Mucosa of descending colon (tissue), 3 donors: ENCODE measurements around the gene C11orf98. TPM values are rescaled to one million over a fixed set of nuclear protein-coding genes. Genes with fewer than 3 reads are reported as not detected.
A peak's percentile ranks its signal among the peaks of the same experiment; 100 is the strongest.
"Not testable (repeated sequence)": the region's sequence is repeated elsewhere in the genome, so short reads cannot be mapped to it uniquely, and the experiment has no call there.

Experiments used
- ATAC-seq: fragments of 200-7000 bp; cut with Tn5 transposase; one replicate; pipeline ENCODE4 v1.9.1; 2020; ENCODE audit warnings: mild to moderate bottlenecking, moderate library complexity
- DNase-seq, 3 donors: peaks; one replicate each; pipeline ENCODE4 v3.0.0-alpha.2; 2020
- H3K36me3 ChIP-seq: fragments of 200-600 bp; one replicate; pipeline ENCODE4 v1.8.0; 2021; ENCODE audit warnings: low read depth, mild to moderate bottlenecking
- H3K4me1 ChIP-seq: fragments of 200-600 bp; one replicate; pipeline ENCODE4 v1.8.0; 2021; ENCODE audit warnings: low read depth, mild to moderate bottlenecking
- H3K4me3 ChIP-seq: fragments of 200-600 bp; one replicate; pipeline ENCODE4 v1.8.0; 2021; ENCODE audit warnings: mild to moderate bottlenecking
- H3K9me3 ChIP-seq: fragments of 200-600 bp; one replicate; pipeline ENCODE4 v1.8.0; 2021; ENCODE audit warnings: mild to moderate bottlenecking
- CTCF ChIP-seq: fragments of 200-600 bp; IDR thresholded peaks from one replicate; pipeline ENCODE4 v1.8.0; 2022; ENCODE audit warnings: antibody characterized with exemption, mild to moderate bottlenecking
- intact Hi-C, 2 donors: fragments of 100-400 bp; cut with DNase I in 1 of 2; cut with micrococcal nuclease in 1 of 2; formaldehyde crosslinking; loops; one replicate each; pipeline versions ENCODE4 v1.11.0 to v1.11.1; 2022; cut with DNase I, micrococcal nuclease
- total RNA-seq, 3 donors: library from RNA; stranded (reverse); fragmentation: NEBNext Ultra II Directional in 2 of 3; extraction: Animal tissue kit (Norgen Biotek cat#: 25700) in 2 of 3; gene quantifications; one replicate each; pipeline versions ENCODE4 v1.2.1 to v1.2.4, GENCODE V29; 2021 to 2023
- donor health status: DM: no; HTN: no; CAD: no; lungs with moderate emphysema.
- donor health status: DM: no; HTN: no; CAD: no.
- donor health status: DM: no; HTN: yes; CAD: no.

The C11orf98 gene
- total RNA-seq, 3 donors from 2014 or later: 39.7 to 54.2 (median 53.1) TPM

DNA sequence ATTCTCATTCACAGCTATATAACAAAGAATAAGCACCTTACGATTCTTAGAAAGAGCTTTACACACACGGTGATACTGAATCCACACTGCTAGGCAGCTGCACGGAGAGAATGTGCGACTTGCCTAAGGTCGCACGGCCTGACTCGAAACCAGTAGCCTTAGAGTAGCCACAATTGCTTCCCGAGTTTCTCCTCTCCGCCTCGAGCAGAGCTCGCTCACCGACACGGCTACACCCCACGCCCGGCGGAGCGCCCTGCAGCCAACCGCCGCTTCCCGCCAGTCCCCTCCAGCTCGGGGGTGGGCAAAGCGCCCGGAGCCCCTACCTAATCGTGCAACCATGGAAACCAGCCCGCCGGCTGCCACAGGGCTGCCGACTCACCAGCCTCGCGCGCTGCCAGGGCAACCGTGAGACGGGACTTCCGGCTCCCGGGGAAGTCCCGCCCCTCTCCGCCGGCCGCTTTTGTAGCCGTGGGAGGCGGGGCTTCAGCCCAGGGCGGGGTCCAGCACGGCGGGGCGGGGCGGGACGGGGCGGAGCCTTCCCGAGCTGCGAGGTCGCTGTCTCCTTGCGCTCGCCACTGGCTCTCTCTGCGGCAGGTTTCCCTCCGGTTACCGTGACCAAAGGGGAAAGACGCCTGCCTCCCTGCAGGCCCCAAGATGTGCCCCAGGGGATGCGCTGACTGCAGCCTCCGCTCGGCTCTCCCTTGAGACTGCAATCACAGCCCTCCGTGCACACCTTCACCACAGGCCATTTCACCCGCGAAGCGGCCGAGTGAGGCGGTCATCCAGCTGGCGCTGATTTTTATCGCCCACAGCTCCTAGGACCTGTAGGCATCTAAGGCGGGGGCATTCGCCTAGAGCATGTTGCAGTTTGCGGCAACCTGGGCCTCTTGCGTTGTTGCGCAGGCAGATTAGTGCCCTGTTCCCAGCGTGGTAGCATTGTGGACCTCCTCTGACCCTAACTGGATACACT lies 41.2 kb upstream of the C11orf98 start:
- DNase-seq: peak; percentile 97 to 98 (median 97)
- Histone ChIP-seq H3K4me3 (peak overlapping the region; percentile 47), H3K9me3 (no peaks in the 10 kb centered on the region), H3K4me1 (peaks cover 32% of the 10 kb centered on the region), H3K36me3 (no peaks in the 10 kb centered on the region)
- TF ChIP-seq CTCF: no peak
- peak; percentile 87 for ATAC-seq
- intact Hi-C loops: no loop called here

DNA sequence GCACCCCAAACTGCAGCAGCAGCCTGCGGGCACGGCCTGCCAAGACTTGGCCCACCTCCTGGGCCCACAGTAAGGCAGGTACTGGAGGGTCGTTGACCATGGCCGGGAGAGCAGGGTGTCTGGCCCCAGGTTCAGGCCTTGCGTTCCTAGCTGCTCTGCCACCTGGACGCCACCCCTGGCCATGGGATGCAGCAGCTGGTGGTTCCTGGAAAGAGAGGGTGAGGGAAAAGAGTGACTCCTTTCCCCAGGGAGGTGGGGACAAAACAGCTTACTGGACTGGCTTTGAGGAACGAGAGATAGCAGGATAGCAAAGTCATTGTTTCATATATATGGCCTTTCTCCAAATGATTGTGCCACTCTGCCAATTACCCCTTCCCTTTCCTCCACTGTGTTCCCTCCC lies 40.4 kb upstream of the C11orf98 start:
- Histone ChIP-seq H3K4me3 (no peak overlapping the region), H3K36me3 (no peaks in the 10 kb centered on the region), H3K9me3 (no peaks in the 10 kb centered on the region), H3K4me1 (peaks cover 32% of the 10 kb centered on the region)
- intact Hi-C loops: no loop called here
- no peak for TF ChIP-seq CTCF
- DNase-seq (peak; percentile 33 to 59 (median 54)), ATAC-seq (peak; percentile 3)

DNA sequence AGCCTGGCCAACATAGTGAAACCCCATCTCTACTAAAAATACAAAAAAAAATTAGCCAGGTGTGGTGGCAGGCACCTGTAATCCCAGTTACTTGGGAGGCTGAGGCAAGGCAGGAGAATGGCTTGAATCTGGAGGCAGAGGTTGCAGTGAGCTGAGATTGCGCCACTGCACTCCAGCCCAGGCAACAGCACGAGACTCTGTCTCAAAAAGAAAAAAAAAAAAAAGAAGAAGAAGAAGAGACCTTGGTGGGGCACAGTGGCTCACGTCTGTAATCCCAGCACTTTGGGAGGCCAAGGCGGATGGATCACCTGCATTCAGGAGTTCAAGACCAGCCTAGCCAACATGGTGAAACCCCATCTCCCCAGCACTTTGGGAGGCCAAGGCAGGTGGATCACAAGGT lies 38.9 kb upstream of the C11orf98 start:
- H3K9me3 ChIP-seq, H3K36me3 ChIP-seq, intact Hi-C loops, H3K4me3 ChIP-seq, ATAC-seq: not testable (repeated sequence)
- DNase-seq: peak in 2 of 3 donors; percentile 22 to 25
- H3K4me1 ChIP-seq: peaks cover 27% of the 10 kb centered on the region

DNA sequence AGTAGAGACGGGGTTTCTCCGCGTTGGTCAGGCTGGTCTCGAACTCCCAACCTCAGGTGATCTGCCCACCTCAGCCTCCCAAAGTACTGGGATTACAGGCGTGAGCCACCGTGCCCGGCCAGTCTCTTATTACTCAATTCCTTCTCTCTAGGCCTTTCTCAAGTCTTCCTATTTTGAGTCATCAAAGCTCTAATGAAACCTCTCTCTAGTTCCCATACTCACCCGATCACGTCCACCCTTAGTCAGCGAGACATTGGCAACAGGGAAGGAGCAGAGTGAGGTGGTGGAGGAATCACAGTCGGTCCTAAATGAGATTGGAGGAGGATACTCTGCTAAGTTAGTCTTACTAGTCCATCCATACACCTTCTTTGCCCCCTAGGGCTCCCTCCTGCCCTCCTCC lies 37.2 kb upstream of the C11orf98 start:
- Histone ChIP-seq H3K36me3 (no peaks in the 10 kb centered on the region), H3K9me3 (no peaks in the 10 kb centered on the region), H3K4me3 (no peak overlapping the region), H3K4me1 (peaks cover 16% of the 10 kb centered on the region)
- intact Hi-C loops: no loop called here
- TF ChIP-seq CTCF: no peak
- ATAC-seq (no peak), DNase-seq (peak in 1 of 3 donors; percentile 12)

DNA sequence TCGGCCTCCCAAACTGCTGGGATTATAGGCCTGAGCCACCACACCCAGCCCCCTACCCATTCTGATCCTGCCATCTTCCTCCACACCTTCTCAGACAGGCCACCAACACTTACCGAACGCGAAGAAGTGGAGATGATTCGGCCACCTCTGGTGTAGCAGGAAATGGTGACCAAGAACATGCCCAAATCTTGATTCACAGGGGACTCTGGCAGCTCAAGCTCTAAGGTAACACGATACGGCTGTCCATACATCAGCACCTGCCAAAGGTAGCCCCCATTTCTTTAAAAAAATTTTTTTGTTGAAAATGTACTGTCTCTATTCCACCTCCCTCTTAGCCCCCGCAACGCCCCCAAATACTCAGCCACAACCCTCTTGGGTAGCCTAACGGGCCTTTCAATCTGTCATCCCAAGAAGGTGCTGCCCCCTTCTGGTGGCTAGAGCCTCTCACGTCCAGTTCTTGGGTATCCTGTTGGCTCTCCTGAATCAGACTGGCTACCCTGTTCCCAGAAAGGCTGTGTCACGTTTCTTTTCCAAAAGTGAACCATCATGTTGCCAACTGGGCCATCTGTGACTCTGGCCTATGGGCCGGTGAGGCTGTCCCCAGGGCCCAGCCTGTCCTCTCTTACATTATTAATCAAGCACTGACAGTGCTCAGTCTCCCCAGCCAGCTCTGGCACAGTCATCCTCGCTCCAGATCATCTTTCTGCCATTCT lies 29.6 kb upstream of the C11orf98 start:
- Histone ChIP-seq H3K4me1 (no peaks in the 10 kb centered on the region), H3K4me3 (no peak overlapping the region), H3K36me3 (no peaks in the 10 kb centered on the region), H3K9me3 (no peaks in the 10 kb centered on the region)
- DNase-seq: peak; percentile 62 to 91 (median 78)
- intact Hi-C loops: loop anchor here (10.0 kb wide), 1 partner anchor 300 kb away; no protein-coding TSS in a partner anchor
- peak; percentile 92 for ATAC-seq
- TF ChIP-seq CTCF: peak; percentile 65

DNA sequence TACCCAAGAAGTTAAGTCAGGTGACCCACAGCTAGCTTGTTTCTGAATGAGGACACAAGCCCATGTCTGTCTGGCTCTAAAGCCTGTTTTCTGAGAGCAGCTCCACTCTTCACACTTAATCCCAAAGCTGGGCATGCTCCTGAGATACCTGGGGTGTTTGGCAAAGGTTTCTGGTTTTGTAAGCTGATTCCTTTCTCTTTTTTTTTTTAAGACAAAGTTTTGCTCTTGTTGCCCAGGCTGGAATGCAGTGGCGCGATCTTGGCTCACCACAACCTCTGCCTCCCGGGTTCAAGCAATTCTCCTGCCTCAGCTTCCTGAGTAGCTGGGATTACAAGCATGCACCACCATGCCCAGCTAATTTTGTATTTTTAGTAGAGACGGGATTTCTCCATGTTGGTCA lies 28.6 kb upstream of the C11orf98 start:
- DNase-seq, H3K4me3 ChIP-seq, H3K4me1 ChIP-seq, ATAC-seq, H3K9me3 ChIP-seq, H3K36me3 ChIP-seq: not testable (repeated sequence)
- intact Hi-C loops: loop anchor here (10.0 kb wide), 1 partner anchor 299 kb away; no protein-coding TSS in a partner anchor
